WERI-Rb-1 (cell line): Measurements from ENCODE around the gene ACADVL.
A peak's percentile ranks its signal among the peaks of the same experiment; 100 is the strongest.
"Not testable (repeated sequence)": the region's sequence is repeated elsewhere in the genome, so short reads cannot be mapped to it uniquely, and the experiment has no call there.

Experiments used
- DNase-seq: peaks from one replicate; pipeline ENCODE4 v3.0.0-alpha.2; 2020
- H3K27ac ChIP-seq: fragments of 250-450 bp; sonication (Bioruptor Pico); 2 replicates; pipeline ENCODE4 v1.5.1; 2020; ENCODE audit warnings: mild to moderate bottlenecking, moderate library complexity
- H3K27me3 ChIP-seq: fragments of 250-450 bp; sonication (Bioruptor Pico); 2 replicates; pipeline ENCODE4 v1.5.1; 2021; ENCODE audit warnings: mild to moderate bottlenecking, low read depth, moderate library complexity; ENCODE audit not compliant: insufficient read depth, severe bottlenecking
- H3K36me3 ChIP-seq: fragments of 250-450 bp; sonication (Bioruptor Pico); 2 replicates; pipeline ENCODE4 v1.5.1; 2020; ENCODE audit warnings: mild to moderate bottlenecking, moderate library complexity
- H3K4me3 ChIP-seq: 2 replicates; pipeline ENCODE4 v1.5.1; 2011; ENCODE audit warnings: low read depth, mild to moderate bottlenecking, control low read depth, low read length
- H3K9me3 ChIP-seq: fragments of 250-450 bp; sonication (Bioruptor Pico); 2 replicates; pipeline ENCODE4 v1.5.1; 2021; ENCODE audit warnings: mild to moderate bottlenecking, moderate library complexity; ENCODE audit not compliant: severe bottlenecking
- CTCF ChIP-seq: IDR thresholded peaks from 2 replicates; pipeline ENCODE4 v1.5.1; 2011; ENCODE audit warnings: low read depth, mild to moderate bottlenecking, control low read depth, inconsistent platforms, low read length

The ACADVL gene

GRCh38 chr17:7179317-7180254 lies 40.2 kb upstream of the ACADVL start, which contains the start of gene ASGR1:
ASGR1 (minus strand) TSS chr17:7179370; CDS start chr17:7178563, 807 bp downstream.
- peak within 1 kb of the TSS; percentile 57 for H3K4me3 ChIP-seq
- no peak for DNase-seq
- no peak for TF ChIP-seq CTCF
- H3K36me3 ChIP-seq, result peaks cover 8% of the 10 kb centered on the region
- no peak within 1 kb of the TSS; the same call in 1 of the 2 replicates for H3K27ac ChIP-seq
- H3K9me3 ChIP-seq, result no peaks in the 10 kb centered on the region
- no peaks in the 10 kb centered on the region for H3K27me3 ChIP-seq

GRCh38 chr17:7182101-7182500 lies 37.6 kb upstream of the ACADVL start:
- not testable (repeated sequence) for H3K4me3 ChIP-seq, H3K27ac ChIP-seq, H3K9me3 ChIP-seq, H3K27me3 ChIP-seq, DNase-seq
- peaks cover 23% of the 10 kb centered on the region for H3K36me3 ChIP-seq

- Histone ChIP-seq H3K9me3 (no peaks in the 10 kb centered on the region), H3K27me3 (no peaks in the 10 kb centered on the region)
- no peak for DNase-seq
These were observed 36.2 kb upstream of the ACADVL start for GRCh38 chr17:7183433-7184090.

GRCh38 chr17:7184091-7184488 lies 35.6 kb upstream of the ACADVL start:
- no peaks in the 10 kb centered on the region for H3K9me3 ChIP-seq
- no peak overlapping the region for H3K4me3 ChIP-seq
- no peaks in the 10 kb centered on the region for H3K27me3 ChIP-seq
- H3K36me3 ChIP-seq, result peaks cover 35% of the 10 kb centered on the region
- no peak for DNase-seq
- TF ChIP-seq CTCF, result no peak
- H3K27ac ChIP-seq, result no peak overlapping the region

More at GRCh38 chr17:7183433-7184090, 36.2 kb upstream of the ACADVL start:
- peaks cover 30% of the 10 kb centered on the region for H3K36me3 ChIP-seq
- H3K27ac ChIP-seq, result no peak overlapping the region
- no peak overlapping the region for H3K4me3 ChIP-seq
- no peak for TF ChIP-seq CTCF

GRCh38 chr17:7184647-7185046 lies 35.1 kb upstream of the ACADVL start:
- no peak for TF ChIP-seq CTCF
- Histone ChIP-seq H3K27me3 (no peaks in the 10 kb centered on the region), H3K36me3 (peaks cover 41% of the 10 kb centered on the region), H3K27ac (no peak overlapping the region), H3K9me3 (no peaks in the 10 kb centered on the region), H3K4me3 (no peak overlapping the region)
- DNase-seq, result no peak

- Histone ChIP-seq H3K4me3 (no peak overlapping the region), H3K36me3 (peaks cover 52% of the 10 kb centered on the region), H3K27me3 (no peaks in the 10 kb centered on the region), H3K9me3 (no peaks in the 10 kb centered on the region), H3K27ac (peak overlapping the region; percentile 78)
- DNase-seq, result no peak
- peak; percentile 61 for TF ChIP-seq CTCF
These were observed 33.5 kb upstream of the ACADVL start for GRCh38 chr17:7186241-7186640.
